Measurements from ENCODE around the gene TGIF2.
A peak's percentile ranks its signal among the peaks of the same experiment; 100 is the strongest.

Gene TGIF2

DNA sequence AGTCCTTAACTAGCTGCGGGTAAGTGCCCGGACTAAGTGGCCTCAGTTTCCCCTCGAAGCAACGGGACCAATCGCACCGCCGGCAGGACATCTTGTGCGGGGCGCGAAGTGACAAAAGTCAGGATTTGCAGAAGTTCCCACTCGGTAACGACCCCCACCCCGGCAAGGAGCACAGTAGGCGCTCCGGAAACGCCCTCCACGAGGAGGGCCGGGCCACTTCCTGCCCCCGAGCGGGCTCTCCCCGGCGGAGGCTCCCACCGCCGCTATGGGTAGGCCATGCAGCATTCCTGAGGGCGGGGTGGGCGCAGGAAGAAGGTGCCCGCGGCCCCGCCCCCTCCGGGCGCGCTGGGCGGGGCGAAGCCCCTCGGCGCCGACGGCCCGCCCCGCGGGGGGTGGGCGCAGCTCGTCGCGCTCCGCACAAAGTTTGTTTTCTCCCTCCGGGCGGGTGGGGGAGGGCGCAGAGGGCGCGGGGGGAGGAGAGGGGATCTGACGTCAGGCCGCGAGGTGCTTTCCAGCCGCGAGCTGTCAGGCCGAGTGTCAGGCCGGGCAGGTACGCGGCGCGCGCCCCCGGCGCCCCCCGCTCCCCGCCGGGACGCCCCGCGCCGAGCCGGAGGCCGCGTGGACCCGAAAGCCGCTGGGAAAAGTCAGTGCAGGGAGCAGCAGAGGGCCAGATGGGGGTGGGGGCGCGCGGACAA lies at the start of gene TGIF2:
TSS of gene TGIF2 (plus strand) at position 495 of the 695 bp plus-strand sequence. CDS start 5,178 bp downstream, outside the sequence.
- DNase-seq = peak; percentile 89

DNA sequence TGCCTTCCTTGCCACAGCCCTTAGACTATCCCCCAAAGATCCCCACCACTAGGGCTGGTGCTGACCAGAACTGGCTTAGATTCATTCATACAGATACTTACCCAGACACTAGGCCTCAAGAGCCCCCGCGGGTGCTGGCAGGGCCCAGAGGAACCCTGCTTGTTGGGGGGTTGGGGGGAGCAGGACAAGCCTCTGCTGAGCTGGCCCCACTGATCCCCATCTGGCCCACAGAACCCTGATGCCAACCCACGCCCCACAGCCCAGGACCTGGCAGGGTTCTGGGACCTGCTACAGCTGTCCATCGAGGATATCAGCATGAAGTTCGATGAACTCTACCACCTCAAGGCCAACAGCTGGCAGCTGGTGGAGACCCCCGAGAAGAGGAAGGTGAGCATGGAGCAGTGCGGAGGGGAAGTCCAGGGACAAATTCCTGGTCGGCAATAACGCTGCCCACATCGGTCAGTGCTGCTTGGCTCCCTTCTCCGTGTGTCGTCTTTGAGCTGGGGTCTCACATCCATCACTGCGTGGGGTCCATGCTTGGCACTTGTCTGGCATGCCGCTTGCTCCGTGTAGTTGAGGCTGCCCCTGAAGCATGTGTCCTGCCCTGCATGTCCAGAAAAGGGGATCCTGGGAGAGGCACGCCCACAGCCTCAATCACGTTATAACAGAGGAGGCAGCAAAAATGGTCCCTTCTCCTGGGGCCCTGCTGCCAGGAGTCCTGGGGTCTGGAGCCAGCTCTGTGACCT lies 47.6 kb upstream of the TGIF2 start:
- DNase-seq = no peak

DNA sequence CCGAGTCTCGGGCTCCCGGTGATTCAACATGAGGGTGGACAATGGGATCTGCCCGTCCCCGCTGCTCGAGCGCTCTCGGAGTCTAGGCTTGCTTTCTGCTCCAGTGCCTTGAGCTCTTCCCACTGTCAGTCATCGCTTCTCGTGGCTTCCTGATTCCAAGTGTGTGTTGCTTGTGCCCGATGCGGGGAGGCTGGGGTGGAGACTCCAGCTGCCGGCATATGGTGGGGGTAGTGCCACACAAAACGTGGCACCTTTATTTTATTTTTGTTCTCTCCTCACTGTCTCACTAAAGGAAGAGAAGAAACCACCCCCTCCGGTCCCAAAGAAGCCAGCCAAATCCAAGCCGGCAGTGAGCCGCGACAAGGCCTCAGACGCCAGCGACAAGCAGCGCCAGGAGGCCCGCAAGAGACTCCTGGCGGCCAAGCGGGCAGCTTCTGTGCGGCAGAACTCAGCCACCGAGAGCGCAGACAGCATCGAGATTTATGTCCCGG lies 46.8 kb upstream of the TGIF2 start:
- no peak for DNase-seq

DNA sequence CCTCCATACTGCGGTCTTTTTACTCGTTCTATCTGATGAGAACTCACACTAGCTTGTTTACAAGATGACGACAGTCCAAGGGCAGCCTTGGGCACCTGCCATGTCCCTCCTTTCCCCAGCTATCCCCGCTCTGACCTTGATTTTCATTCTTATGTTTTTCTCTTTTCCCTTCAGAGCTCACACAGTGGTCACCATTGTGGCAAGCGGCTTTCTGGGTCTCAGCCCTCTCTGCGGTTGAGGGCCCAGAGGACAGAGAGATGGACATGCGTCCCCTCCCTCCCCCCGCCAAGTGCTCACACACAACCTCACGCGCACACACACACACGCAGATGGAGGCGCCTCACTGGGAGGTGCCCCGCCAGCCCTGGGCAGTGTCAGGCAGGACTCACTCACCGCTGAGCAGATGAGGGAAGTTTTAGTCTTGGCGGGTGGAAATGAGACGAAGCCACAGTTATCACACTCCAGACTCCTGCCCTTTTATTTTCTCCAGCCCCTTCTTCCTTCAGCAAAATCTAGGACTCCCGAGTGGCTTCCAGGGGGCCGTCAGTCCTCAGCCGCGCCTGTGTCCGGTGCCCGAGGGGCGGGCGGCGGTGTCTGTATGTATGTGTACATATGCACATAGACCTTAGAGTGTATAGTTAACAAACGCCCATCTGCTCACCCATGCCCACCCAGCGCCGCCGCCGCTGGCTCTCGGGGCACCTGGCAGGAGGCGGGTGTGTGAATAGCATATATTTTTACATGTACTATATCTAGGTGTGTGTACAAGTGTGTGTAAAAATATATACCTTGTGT lies 45.9 kb upstream of the TGIF2 start:
- no peak for DNase-seq

DNA sequence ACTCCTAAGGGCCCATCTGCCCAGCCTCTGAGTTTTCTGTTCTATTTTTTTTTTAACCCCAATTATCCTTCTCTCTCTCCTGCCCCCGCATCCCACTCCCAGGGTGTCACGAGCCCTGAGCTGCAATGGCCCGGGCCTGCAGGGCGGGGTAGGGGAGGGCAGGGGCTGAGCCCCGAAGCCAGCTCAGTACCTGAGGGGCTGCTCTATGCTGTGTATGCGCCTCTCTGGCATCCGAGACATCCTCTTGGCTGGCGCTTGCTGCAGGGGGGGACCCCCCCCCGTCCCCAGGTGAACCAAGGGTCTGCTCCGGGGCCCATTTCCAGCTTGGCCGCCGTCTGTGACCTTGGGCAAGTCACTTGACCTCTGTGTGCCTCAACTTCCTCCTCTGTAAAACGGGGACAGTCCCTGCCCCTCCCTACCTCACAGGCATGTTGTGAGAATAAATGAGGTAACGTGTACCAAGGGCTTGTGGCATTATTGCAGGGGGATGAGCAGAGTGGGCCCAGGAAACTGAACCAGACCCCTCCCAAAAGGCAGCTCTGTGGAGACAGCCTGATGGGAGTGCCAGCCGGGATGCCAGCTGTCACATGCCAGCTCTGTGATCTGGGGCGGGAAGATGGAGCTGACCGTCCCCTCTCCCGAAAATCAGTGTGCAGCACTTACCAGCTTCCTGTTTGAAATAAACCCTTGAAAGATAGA lies 45.1 kb upstream of the TGIF2 start:
- no peak for DNase-seq

DNA sequence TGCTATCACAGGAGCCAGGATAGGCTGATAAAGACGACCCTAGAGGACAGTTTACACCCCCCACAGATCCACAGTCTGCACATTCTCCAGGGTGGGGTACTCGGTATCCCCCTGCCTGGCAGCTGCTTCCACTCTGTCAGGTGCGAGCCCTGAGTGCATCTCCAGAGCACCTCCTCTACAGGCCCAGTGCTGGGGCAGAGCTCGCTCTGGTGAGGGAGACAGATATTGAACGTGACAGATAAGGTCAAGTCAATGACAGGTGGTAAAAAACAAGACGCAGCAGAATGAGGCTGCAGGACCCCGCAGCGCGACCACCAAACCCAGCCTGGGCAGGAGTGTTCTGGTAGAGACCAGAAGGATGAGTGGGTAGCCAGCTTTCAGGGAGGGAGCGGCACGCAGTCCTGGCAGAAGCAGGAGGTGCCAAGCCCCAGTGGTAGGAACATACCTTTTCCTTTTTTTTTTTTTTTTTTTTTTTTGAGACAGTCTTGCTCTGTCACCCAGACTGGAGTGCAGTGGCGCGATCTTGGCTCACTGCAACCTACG lies 44.5 kb upstream of the TGIF2 start:
- DNase-seq = no peak

DNA sequence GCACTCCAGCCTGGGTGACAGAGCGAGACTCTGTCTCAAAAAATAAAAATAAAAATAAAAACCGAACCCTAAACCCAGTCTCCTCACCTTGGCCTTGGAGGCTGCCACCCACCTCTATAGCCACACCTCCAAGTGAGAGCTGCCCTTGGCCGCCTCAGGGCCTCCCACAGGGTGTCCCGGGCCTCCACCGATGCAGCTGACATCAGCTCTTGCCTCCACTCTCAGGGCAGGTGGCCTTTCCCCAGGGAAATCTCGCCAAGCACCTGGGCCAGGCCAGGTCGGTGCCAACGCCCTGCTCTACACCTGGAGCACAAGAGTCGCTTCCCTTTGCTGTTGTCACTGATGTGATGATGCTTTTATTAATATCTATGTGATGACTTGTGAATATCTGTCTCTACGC lies 41.0 kb upstream of the TGIF2 start:
- DNase-seq = no peak

DNA sequence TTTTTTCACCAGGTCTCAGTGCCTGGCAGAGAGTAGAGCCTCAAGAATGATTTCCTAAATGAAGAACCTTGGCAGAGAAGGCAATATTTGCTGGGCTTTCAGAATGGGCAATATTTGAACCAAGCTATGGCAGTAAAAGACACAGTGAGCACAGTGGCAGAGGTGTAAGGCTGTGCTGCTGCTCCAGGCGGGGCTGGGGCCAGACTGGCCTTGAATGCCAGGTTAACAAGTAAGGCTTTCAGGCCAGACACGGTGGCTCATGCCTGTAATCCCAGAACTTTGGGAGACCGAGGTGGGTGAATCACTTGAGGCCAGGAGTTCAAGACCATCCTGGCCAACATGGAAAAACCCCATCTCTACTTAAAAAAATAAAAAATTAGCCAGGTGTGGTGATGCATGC lies 40.6 kb upstream of the TGIF2 start:
- DNase-seq = no peak

DNA sequence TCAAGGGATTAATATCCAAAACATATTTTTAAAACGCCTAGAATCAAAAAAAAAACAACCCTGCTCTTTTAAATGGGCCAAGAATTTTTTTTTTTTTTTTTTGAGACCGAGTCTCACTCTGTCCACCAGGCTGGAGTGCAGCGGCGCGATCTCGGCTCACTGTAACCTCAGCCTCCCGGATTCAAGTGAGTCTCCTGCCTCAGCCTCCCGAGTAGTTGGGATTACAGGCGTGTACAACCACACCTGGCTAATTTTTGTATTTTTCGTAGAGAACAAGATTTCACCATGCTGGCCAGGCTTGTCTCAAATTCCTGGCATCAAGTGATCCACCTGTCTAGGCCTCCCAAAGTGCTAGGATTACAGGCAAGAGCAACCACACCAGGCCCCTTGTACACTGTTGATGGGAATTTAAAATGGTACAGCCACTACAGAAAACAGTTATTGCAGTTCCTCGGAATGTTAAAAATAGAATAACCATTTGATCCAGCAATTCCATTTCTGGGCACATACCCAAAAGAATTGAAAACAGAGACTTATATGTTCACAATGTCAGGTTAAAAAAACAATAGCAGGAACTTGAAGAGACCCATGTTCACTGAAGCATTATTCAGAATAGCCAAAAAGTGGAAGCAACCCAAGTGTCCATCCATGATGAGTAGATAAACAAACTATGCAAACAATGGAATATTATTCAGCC lies 35.2 kb upstream of the TGIF2 start:
- DNase-seq = no peak

DNA sequence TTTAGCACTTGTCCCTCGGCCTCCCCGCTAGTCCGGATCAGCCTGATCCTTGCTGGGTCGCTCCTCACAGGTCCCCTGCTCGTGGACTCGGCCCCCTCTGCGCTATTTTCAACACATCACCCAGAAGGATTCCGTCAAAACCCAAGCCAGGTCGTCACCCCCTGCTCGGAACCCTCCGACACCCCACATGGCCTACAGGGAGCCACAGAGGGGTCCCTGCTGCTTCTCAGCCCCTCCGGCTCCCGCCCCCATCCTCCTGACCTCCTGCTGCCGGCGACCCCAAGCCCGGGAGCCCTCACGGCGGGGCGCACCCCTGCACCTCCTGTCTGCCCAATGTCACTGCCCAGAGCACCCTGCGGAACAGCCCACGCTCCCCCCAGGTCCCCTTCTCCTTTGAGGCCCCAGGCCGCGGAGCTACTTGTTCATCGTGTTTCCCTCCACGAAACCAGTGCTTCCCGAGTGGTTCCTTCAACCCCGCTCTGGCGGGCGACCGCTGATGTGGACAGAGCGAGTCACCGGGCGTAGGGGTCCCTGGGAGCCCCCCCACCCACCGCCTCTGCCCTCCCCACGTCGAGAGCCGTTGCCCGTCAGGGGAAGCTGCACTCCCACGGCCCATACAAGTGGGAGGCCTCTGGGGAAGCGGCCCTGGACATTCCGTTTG lies 32.7 kb upstream of the TGIF2 start:
- no peak for DNase-seq

DNA sequence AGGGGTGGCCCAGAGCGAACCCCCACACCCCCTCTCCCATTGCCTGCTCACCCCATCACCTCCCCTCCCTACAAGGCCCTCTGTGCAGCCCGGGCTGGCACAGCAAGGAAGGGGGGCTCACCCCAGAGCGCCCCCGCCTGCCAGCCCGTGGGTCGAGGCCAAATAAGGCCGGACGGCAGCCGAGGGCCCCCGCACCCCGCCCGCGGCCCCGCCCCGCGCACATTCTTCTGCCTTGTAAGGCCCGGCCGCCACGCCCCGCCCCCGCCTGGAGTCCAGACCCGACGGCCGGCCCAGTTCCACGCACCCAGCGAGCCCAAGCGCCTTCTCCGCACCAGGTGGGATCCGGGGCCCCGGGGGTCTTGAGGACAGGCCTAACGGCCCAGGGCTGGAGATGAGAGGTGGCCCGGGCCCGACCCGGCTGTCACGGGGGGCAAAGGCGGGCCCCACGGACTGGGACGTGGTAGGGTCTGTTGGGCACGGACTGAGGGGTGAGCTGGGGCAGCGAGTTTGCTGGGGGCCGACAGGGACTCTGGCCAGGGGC lies 32.1 kb upstream of the TGIF2 start, which contains the start of gene MYL9:
TSS of gene MYL9 (plus strand) at position 293 of the 541 bp plus-strand sequence. CDS start 3,366 bp downstream, outside the sequence.
- DNase-seq = no peak

DNA sequence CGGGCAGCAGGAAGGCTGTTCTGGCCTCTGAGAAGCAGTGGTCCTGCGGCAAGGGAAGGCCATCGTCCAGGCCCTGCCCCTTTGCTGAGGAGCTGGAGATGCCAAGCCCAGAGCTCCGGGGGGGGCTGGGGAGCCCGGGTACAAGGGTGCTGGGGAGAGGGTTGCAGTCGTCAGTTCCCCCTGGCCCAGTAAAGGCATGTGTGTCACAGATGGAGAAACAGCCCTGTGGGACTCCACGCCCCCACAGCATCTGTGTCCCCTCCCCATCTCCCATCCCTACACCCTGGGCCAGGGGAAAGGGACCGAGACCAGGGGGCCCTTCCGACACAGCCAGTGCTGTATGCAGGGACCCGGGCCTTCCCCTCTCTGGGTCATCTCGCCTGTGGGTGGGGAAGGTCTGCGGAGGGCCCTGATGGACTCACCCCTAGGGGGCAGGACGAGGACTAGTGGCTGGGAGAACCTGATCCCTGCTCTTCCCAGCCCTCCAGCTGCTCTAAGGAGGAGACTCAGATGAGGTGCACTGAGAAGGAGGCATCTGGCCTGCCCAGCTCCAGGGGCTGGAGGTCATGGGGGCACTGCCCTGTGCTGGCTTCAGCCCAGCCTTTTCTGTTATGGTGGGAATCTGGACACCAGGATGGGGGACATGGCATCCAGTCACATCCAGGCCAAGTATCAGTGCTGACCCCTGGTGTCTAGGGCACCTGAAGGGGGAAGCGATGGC lies 31.5 kb upstream of the TGIF2 start:
- DNase-seq = no peak

DNA sequence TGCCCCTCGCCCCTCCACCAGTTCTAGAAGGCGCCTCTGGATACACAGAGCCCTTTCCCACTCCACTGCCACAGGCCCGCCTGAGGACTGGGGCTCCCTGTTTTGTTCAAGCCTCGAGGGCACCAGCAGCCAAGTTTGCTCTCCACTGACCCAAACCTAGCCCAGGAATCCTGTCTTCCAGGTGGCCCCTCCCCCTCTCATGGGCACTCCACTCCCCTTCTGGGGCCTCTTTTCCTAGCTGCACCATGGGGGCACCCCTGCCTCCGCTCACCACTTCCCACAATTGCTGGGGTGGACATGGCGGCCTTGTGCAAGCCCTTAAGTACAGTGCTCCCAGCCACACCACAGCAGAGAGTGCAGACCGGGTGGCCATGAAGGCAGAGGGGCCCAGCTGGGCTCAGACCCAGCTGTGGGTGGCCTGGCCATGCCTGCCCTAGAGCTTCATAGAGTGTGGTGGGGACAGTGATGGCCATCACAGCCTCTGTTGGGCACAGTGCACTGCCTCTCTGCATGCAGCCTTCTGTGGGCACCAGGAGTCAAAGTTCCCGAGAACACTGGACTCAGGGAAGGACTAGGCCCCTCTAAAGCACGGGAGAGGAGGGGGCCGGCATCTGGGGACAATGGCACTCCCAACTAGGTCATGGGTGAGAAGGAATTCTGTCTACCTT lies 30.7 kb upstream of the TGIF2 start:
- DNase-seq = no peak

DNA sequence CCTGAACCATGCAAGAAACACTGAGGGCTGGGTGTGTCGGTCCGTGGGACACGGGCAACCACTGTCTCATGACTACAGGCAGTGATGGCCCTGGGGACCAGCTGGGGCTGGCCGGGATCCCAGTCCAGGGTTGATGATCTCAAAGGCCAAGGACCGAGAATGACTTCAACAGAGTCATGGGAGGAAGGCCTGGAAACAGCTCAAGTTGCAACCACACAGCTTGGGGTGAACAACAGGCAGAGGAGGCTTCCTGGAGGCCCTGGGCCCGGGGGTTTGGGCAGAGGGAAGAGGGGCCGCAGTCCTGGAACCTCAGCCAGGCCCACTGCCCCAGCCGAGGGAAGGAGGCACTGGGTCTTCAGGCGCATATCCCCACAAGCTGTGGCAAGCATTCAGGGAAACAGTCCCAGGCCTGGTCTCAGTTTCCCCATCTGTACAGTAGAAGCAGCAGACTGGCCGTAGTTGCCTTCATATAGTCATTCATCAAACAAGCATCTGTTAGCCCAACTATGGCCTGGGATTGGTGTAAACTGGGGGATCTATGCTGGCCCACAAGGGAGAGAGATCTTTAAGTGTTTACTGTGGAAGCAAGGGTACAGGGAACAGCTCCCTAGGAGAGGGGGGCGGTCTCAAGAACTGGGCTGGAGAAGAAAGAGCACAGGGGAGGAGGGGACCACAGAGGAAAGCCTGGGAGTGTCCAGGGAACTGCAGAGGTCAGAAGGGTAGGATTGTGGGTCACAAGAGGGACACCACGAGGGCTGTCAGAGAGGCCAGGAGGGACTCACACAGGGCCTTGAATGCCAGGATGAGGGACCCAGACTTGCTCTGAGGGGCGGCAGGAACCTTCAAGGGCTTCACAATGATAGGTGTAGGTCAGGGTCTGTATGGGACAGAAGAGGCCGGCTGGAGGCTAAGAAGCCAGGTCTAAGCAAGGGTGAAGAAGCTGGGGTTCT lies 29.9 kb upstream of the TGIF2 start:
- DNase-seq = no peak

DNA sequence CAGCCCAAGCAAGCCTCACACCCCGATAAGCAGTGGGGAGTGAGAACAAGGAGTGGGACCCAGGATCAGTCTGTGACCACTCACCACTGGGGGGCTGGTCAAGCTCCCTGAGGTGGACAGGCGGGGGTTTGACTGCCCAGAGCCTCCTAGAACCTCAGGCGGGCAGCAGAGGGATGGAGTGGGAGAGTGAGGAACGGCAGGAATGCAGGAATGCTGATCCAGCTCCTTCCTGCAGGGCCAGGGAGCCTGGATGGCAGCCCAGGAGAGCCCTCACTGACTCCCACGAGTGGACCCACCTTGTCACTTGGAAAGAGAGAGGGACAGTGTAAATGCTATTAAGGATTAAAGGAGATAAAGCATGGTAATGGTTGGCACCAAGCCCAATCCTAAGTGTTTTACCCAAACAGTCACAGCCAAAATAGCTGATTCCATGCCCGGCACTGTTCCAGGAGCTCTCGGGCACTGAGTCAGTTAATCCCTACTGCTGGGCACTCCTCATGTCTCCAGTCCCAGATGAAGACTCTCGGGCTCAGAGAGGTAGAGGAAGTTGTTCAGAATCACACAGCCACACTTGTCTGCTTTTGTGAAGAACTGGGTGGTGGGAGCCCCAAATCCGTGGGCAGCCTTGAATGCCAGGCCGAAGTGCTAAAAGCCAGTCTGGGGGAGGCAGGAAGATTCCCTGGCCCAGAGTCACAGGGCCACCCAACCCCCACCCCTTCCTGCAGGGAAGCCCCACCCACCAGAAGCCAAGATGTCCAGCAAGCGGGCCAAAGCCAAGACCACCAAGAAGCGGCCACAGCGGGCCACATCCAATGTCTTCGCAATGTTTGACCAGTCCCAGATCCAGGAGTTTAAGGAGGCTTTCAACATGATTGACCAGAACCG lies 29.0 kb upstream of the TGIF2 start:
- DNase-seq = no peak

DNA sequence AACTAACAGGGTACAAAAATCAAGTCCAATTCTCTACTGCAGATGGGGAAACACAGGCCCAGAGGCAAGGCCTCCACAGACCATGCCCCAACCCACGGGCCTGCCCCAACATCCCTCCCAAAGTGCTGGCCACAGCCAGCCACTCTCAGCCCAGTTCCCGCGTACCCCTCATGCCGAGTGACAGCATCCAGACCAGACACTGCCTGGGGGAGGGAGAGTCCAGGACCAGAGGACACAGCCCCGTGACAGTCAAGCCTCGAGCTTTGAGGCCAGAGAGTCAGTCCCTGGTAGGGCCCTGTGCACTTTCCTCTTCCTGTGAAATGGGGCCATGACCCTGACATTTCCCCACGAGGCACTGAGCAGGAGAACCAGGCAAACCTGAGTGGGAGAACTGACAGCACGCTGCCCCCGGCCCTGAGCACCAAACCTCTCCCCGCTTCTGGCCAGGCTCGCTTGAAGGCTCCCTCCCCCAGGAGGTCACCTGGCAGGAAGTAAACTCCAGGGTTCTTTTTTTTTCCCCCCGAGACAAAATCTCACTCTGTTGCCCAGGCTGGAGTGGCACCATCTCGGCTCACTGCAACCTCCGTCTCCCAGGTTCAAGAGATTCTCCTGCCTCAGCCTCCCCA lies 27.2 kb upstream of the TGIF2 start:
- no peak for DNase-seq

Measured in activated CD4-positive, alpha-beta T cell treated with anti-CD3 and anti-CD28 coated beads for 48 hours (primary cell).